Progenitor cell of endocrine pancreas (in vitro differentiated cells): ENCODE measurements around the gene FBXL7. TPM values are rescaled to one million over a fixed set of nuclear protein-coding genes. Genes with fewer than 3 reads are reported as not detected.

Source experiments
- DNase-seq: peaks from one replicate; pipeline ENCODE4 v3.0.0; 2021; ENCODE audit warnings: low spot score; ENCODE audit not compliant: unreplicated experiment
- H3K27ac Mint-ChIP-seq: 2 replicates; pipeline ENCODE4 v1.8.0; 2021; ENCODE audit warnings: mild to moderate bottlenecking, moderate library complexity, mixed read lengths
- H3K27me3 Mint-ChIP-seq: 2 replicates; pipeline ENCODE4 v1.8.0; 2021; ENCODE audit warnings: mixed read lengths
- H3K36me3 Mint-ChIP-seq: 2 replicates; pipeline ENCODE4 v1.8.0; 2022; ENCODE audit warnings: mixed read lengths; ENCODE audit not compliant: insufficient read depth
- H3K4me1 Mint-ChIP-seq: 2 replicates; pipeline ENCODE4 v1.8.0; 2021; ENCODE audit warnings: low read depth, mixed read lengths
- H3K4me3 Mint-ChIP-seq: 2 replicates; pipeline ENCODE4 v1.8.0; 2021; ENCODE audit warnings: low read depth, mild to moderate bottlenecking, moderate library complexity, mixed read lengths
- H3K9me3 Mint-ChIP-seq: 2 replicates; pipeline ENCODE4 v1.8.0; 2021; ENCODE audit warnings: low read depth, mixed read lengths
- CTCF ChIP-seq: fragments of 200-600 bp; sonication (generic); IDR thresholded peaks from one replicate; pipeline ENCODE4 v1.5.0; 2021; ENCODE audit warnings: antibody characterized with exemption, mild to moderate bottlenecking; ENCODE audit not compliant: unreplicated experiment
- total RNA-seq: library from RNA; stranded (reverse); gene quantifications from 2 replicates; pipeline ENCODE4 v1.2.1, GENCODE V29; 2021

FBXL7 gene
- total RNA-seq, 1 donor from 2014 or later = 15.4 TPM

- Mint-ChIP-seq H3K4me1 (peaks cover 4% of the 10 kb centered on the region), H3K9me3 (peaks cover 3% of the 10 kb centered on the region), H3K27ac (no peak overlapping the region), H3K27me3 (no peaks in the 10 kb centered on the region), H3K36me3 (peaks cover 3% of the 10 kb centered on the region), H3K4me3 (no peak overlapping the region)
- TF ChIP-seq CTCF = no peak
- DNase-seq = no peak
These were observed 25.8 kb downstream of the FBXL7 start for GRCh38 chr5:15525703-15526275.

- no peak overlapping the region for H3K4me3 Mint-ChIP-seq
- peaks cover 3% of the 10 kb centered on the region for H3K9me3 Mint-ChIP-seq
- H3K27me3 Mint-ChIP-seq = no peaks in the 10 kb centered on the region
- DNase-seq = no peak
- peaks cover 3% of the 10 kb centered on the region for H3K36me3 Mint-ChIP-seq
- no peak overlapping the region for H3K27ac Mint-ChIP-seq
- H3K4me1 Mint-ChIP-seq = peaks cover 4% of the 10 kb centered on the region
- no peak for TF ChIP-seq CTCF
These were observed 26.4 kb downstream of the FBXL7 start for GRCh38 chr5:15526413-15526812.

- no peak overlapping the region for H3K27ac Mint-ChIP-seq
- peaks cover 5% of the 10 kb centered on the region for H3K9me3 Mint-ChIP-seq
- H3K4me3 Mint-ChIP-seq = no peak overlapping the region
- peaks cover 8% of the 10 kb centered on the region for H3K36me3 Mint-ChIP-seq
- no peaks in the 10 kb centered on the region for H3K4me1 Mint-ChIP-seq
- TF ChIP-seq CTCF = no peak
- H3K27me3 Mint-ChIP-seq = no peaks in the 10 kb centered on the region
- no peak for DNase-seq
These were observed 28.5 kb downstream of the FBXL7 start for GRCh38 chr5:15528476-15528875.

GRCh38 chr5:15529013-15529412, 29.0 kb downstream of the FBXL7 start:
- Mint-ChIP-seq H3K27ac (no peak overlapping the region), H3K36me3 (peaks cover 8% of the 10 kb centered on the region), H3K9me3 (peaks cover 6% of the 10 kb centered on the region), H3K4me1 (no peaks in the 10 kb centered on the region), H3K27me3 (no peaks in the 10 kb centered on the region), H3K4me3 (no peak overlapping the region)
- DNase-seq = no peak
- no peak for TF ChIP-seq CTCF

GRCh38 chr5:15529821-15530220, 29.8 kb downstream of the FBXL7 start:
- Mint-ChIP-seq H3K27ac (no peak overlapping the region), H3K36me3 (peaks cover 8% of the 10 kb centered on the region), H3K4me1 (no peaks in the 10 kb centered on the region), H3K27me3 (no peaks in the 10 kb centered on the region), H3K9me3 (peaks cover 8% of the 10 kb centered on the region), H3K4me3 (no peak overlapping the region)
- DNase-seq = no peak
- no peak for TF ChIP-seq CTCF
